HG03159 (cell line): ENCODE results near the gene APBB1IP.
A peak's percentile ranks its signal among the peaks of the same experiment; 100 is the strongest.
"Not testable (repeated sequence)": the region's sequence is repeated elsewhere in the genome, so short reads cannot be mapped to it uniquely, and the experiment has no call there.

ENCODE experiments used
- ATAC-seq: cut with Tn5 transposase; IDR thresholded peaks from one replicate; pipeline ENCODE4 v1.9.1; 2021; ENCODE audit warnings: mild to moderate bottlenecking, moderate library complexity; ENCODE audit not compliant: unreplicated experiment

Gene APBB1IP

DNA sequence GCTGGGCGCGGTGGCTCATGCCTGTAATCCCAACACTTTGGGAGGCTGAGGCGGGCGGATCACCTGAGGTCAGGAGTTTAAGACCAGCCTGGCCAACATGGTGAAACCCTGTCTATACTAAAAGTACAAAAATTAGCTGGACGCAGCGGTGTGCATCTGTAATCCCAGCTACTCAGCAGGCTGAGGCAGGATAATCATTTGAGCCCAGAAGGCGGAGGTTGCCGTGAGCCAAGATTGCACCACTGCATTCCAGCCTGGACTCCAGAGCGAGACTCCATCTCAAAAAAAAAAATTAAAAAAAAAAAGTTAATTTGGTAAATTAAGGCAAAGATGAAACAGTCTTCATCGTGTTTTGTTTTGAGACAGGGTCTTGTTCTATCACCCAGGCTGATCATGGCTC lies 66.3 kb downstream of the APBB1IP start:
- ATAC-seq: not testable (repeated sequence)

DNA sequence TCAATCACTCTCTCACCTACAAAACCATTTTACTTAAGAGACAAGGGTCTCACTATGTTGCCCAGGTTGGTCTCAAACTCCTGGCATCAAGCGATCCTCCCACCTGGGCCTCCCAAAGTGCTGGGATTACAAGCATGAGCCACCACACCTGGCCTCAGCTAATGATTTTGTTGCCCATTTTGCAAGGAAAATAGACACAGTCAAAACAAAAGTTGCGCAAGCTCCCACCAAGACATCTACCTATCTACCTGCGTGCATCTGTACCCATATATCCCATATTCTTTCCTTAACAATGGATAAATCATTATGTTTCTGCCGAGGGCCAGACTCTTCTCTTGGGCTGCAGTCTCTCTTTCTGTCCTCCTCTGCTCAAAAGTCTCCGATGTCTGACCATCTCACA lies 67.3 kb downstream of the APBB1IP start:
- ATAC-seq: no peak

GRCh38 chr10:26506736-26507135 lies 68.6 kb downstream of the APBB1IP start:
- ATAC-seq: no peak

DNA sequence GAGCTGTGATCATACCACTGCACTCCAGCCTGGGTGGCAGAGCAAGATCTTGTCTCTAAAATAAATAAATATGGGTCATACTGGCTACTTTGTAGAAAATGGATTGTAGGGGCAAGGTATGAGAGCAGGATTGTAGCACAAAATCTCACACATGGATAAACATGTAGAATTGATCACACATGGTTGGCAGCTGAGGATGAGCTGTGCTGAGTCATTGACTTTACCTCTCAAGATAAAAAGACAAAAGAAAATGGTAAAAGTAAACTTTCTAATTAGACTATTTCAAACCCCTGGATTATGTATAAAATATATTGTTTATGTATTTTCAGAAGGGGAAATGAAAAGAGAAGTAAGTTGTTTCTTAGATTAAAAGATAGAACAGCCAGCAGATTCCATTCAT lies 69.3 kb downstream of the APBB1IP start:
- no peak for ATAC-seq

DNA sequence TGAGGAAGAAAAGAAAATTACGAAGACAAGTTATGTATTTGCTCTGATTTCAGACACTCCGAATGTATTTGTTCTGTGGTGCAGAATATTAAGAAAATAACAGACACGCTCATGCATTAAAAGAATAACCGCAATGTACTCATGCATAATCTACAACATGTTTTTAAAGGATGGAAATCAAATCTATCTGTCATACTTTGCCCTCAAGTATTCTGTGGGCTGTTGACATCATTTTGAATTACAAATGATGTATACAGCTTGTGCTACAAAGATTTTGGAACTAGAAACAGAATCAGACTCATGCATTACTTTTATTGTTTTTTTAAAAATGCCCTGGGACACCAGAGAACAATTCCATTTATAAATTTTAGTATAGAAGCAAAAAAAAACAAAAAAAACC lies 69.9 kb downstream of the APBB1IP start:
- ATAC-seq: no peak

DNA sequence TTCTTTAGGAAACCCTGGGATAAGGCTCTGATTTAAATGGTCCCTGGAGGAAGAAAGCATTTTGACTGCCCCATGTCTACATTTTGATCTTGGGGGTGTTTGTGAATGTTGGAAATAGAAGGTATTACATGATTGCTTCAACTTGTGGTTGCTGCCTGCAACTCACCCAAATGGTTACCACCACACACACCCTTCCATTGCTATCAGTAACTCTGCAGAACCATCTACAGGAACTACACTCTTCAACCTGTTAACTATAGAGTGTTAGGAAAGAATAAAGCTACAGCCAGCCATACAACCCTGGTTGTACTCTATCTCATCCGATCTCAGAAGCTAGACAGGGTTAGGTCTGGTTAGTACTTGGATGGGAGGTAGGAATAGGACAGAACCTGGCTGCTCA lies 71.2 kb downstream of the APBB1IP start:
- ATAC-seq: no peak

- no peak for ATAC-seq
These were observed 75.0 kb downstream of the APBB1IP start for GRCh38 chr10:26513101-26513500.

- ATAC-seq: no peak
These were observed 78.5 kb downstream of the APBB1IP start for GRCh38 chr10:26516540-26517101.

DNA sequence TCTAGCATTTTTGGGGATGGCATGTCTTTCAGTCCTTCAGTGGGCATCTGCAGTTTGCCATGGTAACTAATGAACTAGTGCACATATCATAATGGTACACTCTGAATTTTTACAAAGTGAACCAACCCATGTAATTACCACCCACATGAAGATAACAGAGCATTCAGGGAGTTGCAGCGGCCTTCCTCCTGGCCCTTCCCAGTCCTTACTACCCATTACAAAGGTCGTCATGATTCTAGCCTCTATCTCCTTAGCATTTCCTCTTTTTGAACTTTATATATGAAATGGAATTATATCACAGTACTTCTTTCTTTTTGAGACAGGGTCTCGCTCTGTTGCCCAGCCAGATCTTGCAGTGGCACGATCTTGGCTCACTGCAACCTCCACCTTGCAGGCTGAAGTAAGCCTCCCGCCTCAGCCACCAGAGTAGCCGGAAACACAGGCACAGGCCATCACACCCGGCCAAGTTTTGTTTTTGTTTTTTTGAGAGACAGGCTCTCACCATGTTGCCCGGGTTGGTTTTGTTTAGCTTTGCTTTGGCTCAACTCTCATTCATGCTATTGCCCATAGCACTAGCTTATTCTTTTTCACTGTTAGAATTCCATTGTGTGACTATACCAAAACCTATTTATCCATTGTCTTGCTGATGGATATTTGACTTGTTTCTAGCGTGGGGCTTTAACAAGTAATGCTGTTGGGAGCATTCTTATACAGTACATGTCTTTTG lies 79.2 kb downstream of the APBB1IP start:
- ATAC-seq: no peak

DNA sequence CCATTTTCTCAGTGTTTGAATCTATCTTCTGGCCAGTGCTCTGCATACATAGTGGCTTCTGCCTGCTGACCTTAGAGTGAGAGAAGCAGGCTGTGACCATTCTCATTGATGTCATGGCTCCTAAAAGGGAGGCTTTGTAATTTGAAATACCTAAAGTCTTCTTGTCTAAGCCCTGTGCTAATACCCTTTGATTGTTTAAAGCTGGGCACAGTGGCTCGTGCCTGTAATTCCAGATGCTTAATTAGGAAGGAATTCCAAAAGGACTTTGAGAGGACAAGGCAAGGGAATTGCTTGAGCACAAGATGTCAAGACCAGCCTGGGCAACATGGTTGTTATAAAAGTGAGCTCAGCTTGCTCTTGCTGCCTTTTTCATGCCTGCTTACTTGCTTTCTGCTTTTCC lies 81.7 kb downstream of the APBB1IP start:
- ATAC-seq: no peak

DNA sequence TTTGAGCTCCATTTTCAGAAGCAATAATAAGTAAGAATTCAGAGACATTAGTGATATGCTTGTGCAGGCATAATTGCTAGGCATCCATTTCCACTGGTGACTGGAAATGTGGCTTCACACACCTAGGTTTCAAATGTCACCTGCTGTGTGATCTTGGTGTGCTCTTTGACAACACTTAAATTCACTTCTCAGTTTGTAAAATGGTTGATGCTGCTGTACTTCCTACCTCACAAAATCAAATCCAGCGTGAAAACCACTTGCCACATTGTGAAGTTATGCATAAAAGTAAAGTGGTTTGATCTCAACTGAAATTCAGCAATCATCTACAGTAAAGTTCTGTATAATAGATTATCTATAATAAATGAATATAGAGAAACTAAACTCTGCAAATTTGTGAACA lies 82.4 kb downstream of the APBB1IP start:
- ATAC-seq: no peak

DNA sequence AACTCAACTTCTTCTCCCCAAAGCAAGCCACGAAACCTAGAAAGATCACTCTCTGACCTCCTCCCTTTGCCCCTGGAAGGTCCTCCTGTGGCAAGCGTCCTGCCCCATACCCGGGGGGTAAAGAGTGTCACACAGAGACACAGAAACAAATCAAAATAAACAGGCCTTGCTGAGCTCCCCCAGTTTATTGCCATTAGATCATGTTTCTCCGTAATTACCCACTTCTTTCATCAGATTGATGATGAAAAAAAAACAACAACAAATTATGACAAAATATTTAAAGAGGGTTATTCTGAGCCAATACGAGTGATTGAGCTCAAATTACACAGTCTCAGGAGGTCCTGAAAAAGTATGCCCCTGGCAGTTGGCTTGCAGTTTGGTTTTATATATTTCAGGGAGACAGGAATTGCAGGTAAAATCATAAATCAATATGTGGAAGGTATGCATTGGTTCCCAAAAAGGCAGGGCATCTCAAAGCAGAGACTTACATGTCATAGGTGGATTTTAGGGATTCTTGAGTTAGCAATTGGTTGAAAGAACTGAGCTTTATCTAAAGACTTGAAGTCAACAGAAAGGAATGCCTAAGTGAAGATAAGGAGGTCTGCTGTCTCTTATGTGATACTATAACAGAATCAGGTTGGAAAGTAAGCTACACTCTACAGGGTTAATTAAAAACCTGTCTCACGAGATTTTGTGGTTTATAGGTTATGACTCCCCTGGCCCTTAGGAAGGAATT lies 86.2 kb downstream of the APBB1IP start:
- ATAC-seq: no peak

GRCh38 chr10:26525586-26525985 lies 87.4 kb downstream of the APBB1IP start:
- no peak for ATAC-seq

DNA sequence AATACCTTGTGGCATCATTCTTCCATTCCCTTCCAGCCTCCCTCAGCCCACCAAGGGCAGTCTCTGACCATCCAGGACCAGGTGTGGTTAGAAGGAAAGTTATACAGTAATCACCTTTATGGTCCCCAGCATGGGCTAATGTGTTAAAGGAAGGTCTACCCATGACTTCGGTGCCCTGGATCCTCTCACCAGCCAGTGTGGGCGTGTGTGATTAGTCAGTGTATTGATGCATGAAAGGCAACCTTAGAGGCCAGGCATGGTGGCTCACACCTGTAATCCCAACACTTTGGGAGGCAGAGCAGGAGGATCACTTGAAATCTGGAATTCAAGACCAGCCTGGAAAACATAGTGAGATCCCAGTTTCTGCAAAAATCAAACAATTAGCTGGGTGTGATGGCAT lies 88.9 kb downstream of the APBB1IP start:
- no peak for ATAC-seq

DNA sequence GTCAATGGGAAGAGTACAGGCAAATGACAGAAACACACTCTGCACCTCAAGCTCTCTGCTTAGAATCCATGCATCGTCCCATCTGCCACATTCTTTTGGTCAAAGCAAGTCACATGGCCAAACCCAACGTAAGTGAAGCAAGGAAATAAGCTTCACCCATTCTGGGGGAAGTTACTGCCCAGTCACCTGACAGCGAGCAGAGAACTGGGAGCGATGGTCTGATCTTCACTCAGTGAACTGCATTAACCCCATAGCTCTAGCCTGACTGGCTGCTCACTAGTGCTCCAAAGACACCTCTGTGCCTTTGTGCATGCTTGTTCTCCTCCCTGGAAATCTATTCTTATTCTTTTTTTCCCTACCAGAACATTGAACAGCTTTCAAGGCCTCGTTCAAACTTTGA lies 89.9 kb downstream of the APBB1IP start:
- no peak for ATAC-seq

- peak; percentile 72 for ATAC-seq
These were observed 90.7 kb downstream of the APBB1IP start for GRCh38 chr10:26528715-26529393.

DNA sequence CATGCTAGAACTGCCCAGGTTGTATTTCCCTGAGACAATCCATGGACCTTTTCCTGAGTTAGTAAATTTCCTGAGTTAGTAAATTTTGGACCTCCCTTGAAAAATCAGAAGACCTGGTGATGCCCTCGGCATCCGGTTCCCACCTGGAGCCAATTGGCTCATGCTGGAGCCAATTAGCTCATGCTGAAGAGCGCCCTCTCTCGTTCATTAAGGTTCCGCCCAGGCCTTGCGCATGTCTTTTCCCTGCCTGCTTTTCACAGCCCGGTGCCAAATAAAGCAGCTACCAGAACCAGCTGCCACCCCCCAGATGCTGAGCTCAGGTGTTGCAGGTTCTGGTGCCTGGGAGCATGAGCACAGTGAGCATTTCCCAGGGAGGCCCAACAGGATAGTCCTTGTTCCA lies 96.2 kb downstream of the APBB1IP start:
- no peak for ATAC-seq

- peak; percentile 57 for ATAC-seq
These were observed 102.5 kb downstream of the APBB1IP start for GRCh38 chr10:26540601-26541000.

GRCh38 chr10:26543567-26544306 lies 105.6 kb downstream of the APBB1IP start:
- ATAC-seq: no peak

DNA sequence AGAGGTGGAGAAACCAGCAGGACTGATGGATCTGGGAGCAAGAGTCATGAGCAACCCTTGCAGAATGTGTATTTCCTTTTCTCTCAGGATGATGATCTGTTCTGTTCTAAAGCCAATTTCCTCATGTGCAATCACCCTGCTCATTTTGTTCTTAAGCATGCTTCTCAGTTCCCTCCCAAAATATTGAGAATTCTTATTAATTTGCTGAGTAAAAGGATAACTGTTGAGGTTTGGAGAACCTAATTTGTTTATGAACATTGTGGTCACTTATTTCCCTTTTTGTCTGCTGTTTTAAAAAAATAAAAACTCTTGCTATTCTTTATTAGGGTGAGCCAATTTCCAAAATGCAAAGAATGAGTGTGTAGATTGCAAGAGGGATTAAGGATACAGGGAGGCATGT lies 106.8 kb downstream of the APBB1IP start:
- ATAC-seq: no peak
